Measurements from ENCODE around the gene SEC22A. TPM values are rescaled to one million over a fixed set of nuclear protein-coding genes. Genes with fewer than 3 reads are reported as not detected.
"Not testable (repeated sequence)": the region's sequence is repeated elsewhere in the genome, so short reads cannot be mapped to it uniquely, and the experiment has no call there.

The SEC22A gene
- total RNA-seq, 1 donor from 2014 or later = 26.9 TPM

GRCh38 chr3:123225016-123225415 is 23.3 kb downstream of the SEC22A start:
- TF ChIP-seq CTCF (IDR thresholded peaks at IDR 0.05; ENCODE audit: insufficient read depth, low read length, poor library complexity, severe bottlenecking) = no peak
- no peaks in the 10 kb centered on the region for H3K27me3 ChIP-seq (ENCODE audit: control insufficient read depth, insufficient read depth, low read length)
- no peak for DNase-seq (ENCODE audit: low read depth)
- no peaks in the 10 kb centered on the region for H3K36me3 ChIP-seq (ENCODE audit: control insufficient read depth, insufficient read depth, low read length)
- H3K4me3 ChIP-seq (ENCODE audit: low read depth, low read length) = no peak overlapping the region

GRCh38 chr3:123226549-123226948 is 24.8 kb downstream of the SEC22A start:
- TF ChIP-seq CTCF (IDR thresholded peaks at IDR 0.05; ENCODE audit: insufficient read depth, low read length, poor library complexity, severe bottlenecking) = no peak

GRCh38 chr3:123229145-123229544 is 27.4 kb downstream of the SEC22A start:
- no peaks in the 10 kb centered on the region for H3K36me3 ChIP-seq (ENCODE audit: control insufficient read depth, insufficient read depth, low read length)
- no peak for DNase-seq (ENCODE audit: low read depth)
- TF ChIP-seq CTCF (IDR thresholded peaks at IDR 0.05; ENCODE audit: insufficient read depth, low read length, poor library complexity, severe bottlenecking) = no peak
- H3K27me3 ChIP-seq (ENCODE audit: control insufficient read depth, insufficient read depth, low read length) = no peaks in the 10 kb centered on the region
- no peak overlapping the region for H3K4me3 ChIP-seq (ENCODE audit: low read depth, low read length)

More at GRCh38 chr3:123226549-123226948, 24.8 kb downstream of the SEC22A start:
- H3K36me3 ChIP-seq (ENCODE audit: control insufficient read depth, insufficient read depth, low read length) = no peaks in the 10 kb centered on the region
- DNase-seq (ENCODE audit: low read depth) = no peak
- no peak overlapping the region for H3K4me3 ChIP-seq (ENCODE audit: low read depth, low read length)
- no peaks in the 10 kb centered on the region for H3K27me3 ChIP-seq (ENCODE audit: control insufficient read depth, insufficient read depth, low read length)

- Histone ChIP-seq H3K27me3 (ENCODE audit: control insufficient read depth, insufficient read depth, low read length) (no peaks in the 10 kb centered on the region), H3K4me3 (ENCODE audit: low read depth, low read length) (no peak overlapping the region), H3K36me3 (ENCODE audit: control insufficient read depth, insufficient read depth, low read length) (no peaks in the 10 kb centered on the region)
- DNase-seq (ENCODE audit: low read depth) = no peak
- no peak for TF ChIP-seq CTCF (IDR thresholded peaks at IDR 0.05; ENCODE audit: insufficient read depth, low read length, poor library complexity, severe bottlenecking)
Measured at GRCh38 chr3:123236902-123237301, 35.2 kb downstream of the SEC22A start.

- H3K27me3 ChIP-seq (ENCODE audit: control insufficient read depth, insufficient read depth, low read length); H3K36me3 ChIP-seq (ENCODE audit: control insufficient read depth, insufficient read depth, low read length); H3K4me3 ChIP-seq (ENCODE audit: low read depth, low read length); DNase-seq (ENCODE audit: low read depth): not testable (repeated sequence)
Measured at GRCh38 chr3:123239186-123239585, 37.4 kb downstream of the SEC22A start.

- H3K27me3 ChIP-seq (ENCODE audit: control insufficient read depth, insufficient read depth, low read length) = no peaks in the 10 kb centered on the region
- no peak for DNase-seq (ENCODE audit: low read depth)
- H3K36me3 ChIP-seq (ENCODE audit: control insufficient read depth, insufficient read depth, low read length) = no peaks in the 10 kb centered on the region
- no peak for TF ChIP-seq CTCF (IDR thresholded peaks at IDR 0.05; ENCODE audit: insufficient read depth, low read length, poor library complexity, severe bottlenecking)
- no peak overlapping the region for H3K4me3 ChIP-seq (ENCODE audit: low read depth, low read length)
Measured at GRCh38 chr3:123239756-123240155, 38.0 kb downstream of the SEC22A start.

All from kidney epithelial cell (primary cell).